Lung microvascular endothelial cell (primary cell): ENCODE data around the gene FOXD1. TPM values are rescaled to one million over a fixed set of nuclear protein-coding genes. Genes with fewer than 3 reads are reported as not detected.

Experiments used
- DNase-seq, 2 donors: peaks; one replicate each; pipeline versions ENCODE4 v3.0.0 to v3.0.0-alpha.2; 2010; ENCODE audit warnings: low read depth in 2 of 2
- total RNA-seq: library from RNA; depleted of rRNA; stranded (reverse); fragments of >200 nt; gene quantifications from 2 replicates; pipeline ENCODE4 v1.2.1, GENCODE V29; 2014

The FOXD1 gene
- total RNA-seq, 1 donor from 2014 or later = not detected

GRCh38 chr5:73441378-73441777, 7.2 kb downstream of the FOXD1 start:
- no peak for DNase-seq

DNA sequence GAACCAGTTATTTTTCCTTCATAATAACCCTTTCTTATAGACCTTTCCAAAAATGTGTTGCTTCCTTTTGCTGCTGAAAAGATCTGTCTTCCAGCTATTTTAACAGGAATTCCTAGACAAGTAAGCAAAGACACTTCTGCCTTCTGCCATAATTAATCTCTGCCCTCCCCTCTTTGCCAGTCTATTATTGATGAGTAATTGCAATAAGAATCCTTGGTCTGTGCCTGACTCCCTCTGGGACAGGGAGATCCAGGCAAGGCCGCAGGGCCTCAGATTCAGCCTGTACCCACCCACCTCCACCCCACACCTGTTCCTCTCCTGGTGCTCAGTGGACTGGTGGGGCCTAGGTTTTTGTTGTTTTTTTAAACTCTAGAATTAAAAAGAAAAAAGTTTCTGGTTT, 8.3 kb downstream of the FOXD1 start:
- DNase-seq = no peak

DNA sequence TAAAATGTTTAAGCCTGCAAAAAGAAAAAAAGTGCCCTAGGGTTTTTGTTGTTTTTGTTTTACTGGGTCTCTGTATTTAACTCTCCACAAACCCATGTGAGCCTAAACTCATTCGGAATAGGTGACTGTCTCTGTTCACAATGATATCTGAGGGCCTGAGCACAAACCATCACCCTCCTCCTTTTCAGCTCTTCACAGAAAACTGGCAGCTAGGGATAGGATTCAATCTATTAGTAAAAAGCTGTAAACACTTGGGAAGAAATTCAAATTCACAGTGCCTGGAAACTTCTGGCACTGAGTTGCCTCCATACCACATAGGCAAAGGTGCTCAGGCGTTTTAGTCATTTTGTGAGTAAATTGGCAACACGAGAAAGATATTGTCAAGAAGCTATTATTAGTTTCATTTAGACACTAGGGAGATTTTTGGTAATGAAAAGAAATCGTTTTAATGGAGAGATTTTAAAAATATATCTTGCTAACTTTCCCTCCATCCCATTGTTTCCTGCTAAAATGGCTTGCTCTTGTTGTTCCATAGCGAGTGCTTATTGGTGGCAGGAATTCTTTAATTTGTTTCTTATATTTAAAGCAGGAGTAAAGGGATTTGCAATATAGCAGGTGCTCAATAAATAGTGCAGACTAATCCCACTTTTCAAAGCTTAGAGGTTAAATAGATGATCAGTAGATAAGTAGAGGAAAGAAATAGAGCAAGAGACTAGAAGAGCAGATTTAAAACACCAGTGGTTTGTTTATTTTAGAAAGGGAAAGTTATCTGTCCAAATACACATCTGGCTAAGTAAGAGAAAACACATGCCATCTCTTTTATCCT, 9.7 kb downstream of the FOXD1 start:
- no peak for DNase-seq

DNA sequence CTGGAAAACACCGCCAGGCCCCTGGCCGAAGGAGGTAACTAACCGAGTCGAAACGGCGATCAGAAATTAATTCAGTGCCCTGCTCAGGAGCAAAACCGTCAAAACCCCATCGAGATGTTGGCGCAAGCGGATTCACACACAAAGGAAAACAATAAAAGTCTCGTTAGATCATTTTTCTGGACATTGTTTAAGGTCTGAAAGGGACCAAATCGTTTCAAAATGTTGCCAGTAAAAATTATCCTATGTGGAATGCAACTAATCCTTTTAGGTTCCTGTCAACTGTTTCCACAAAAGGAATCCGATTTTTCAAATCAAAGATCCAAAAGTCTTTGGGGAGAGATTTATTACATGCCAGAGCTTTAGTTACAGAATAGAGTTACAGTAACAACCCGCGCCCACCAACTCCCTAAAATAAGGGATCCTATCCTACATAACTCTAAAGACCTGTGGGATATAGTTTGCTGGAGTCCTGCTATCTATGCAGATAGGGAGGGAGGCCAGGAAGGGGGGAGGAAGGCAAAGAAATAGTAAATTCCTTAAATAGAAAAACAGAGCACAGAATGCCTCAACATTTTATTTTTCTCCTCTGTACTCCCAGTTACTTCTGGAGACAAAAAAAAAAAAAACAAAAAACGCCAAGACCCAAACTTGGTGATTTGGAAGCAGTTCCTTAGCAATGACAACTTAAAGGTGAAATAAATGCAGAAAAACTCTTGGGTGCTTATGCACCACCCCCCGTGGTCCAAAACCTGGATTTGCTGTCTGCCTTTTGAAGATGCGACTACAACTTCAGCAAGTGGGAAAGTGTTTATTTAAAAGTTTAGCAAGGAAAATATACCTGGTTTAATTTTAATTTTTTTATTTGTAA, 10.6 kb downstream of the FOXD1 start:
- DNase-seq = no peak

- peak; percentile 17 to 43 for DNase-seq
These were observed 11.3 kb downstream of the FOXD1 start for GRCh38 chr5:73437101-73437776.

DNA sequence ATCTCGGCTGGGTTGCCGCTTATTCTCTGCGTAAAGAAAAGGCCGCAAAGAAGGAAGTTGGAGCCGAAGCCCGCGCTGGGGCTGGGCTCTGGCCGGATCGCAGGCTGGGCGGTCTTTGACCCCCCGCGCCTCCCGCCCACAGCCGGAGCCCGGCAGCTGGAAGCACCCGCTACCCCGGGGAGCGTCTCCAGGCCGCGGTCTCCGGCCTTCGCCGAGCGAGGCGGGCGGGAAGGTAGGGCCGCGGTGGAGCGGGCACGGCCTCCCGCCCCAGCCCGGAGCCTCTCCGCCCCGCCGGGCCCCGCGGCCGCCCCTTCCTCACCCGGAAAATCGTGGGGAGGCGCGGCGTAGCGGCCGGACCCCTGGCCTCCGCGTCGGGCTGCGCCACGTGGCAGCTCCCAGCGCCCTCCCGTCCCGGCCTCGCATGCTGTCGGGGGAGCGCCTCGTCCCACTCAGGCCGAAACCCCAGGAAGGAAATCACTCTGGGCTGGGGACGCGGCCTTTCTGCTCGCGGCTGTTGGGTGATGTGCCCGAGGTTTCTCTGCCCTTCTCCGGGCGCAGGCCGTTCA, 12.0 kb downstream of the FOXD1 start:
- DNase-seq = no peak

DNA sequence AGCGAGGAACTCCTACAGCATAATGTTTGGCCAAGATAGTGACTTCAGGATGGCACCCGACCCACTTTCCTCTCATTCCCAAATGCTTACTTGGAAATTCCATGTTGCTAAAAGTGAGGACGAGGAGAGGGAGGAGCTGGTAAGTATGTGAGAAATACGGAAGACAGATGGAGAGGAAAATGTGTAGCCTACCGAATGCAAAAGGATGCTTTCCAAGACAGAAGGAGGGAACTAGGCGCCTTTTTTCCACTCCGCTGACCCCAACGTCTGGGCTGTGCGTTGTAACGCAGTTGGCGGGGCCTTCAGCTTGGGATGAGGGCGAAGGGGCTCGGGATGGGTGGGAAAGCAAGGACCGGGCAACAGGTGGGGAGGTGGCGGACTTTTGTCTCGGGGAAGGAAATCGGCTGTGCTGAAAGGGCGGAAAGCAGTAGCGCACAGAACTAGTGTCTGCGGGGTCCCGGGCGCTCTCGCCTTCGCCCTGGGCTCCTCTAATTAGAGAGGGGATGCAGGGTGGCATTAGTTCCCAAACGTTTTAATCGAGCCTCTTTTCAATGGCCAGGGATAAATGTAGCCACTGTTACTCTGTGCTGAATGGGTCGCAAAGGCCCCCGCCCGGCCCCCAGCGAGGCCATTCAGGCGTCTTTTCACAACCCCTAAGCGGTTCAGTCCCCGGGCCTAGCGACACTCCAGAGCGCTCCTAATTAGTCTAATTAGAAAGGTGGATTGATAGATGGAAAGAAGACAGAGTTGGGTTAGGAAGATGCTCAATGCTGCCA, 12.6 kb downstream of the FOXD1 start:
- DNase-seq = no peak

DNA sequence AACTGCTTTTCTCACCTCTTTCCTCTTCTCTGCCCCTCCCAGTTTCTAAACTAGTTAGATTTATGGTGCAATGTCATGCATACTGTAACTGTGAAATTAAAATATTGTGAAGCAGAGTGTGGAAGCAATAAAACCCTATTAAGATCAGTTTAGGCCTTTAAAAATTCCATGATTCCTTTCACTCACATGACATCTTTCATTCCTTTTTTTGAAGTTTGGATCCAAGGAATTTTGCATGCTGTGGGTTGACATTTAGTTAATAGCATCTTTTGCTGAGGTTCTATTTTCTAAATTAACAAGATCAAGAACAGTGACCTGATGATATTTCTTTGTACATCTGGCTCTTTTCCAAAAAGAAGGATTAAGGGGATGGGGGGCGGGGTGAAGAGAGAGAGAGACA, 13.7 kb downstream of the FOXD1 start:
- DNase-seq = no peak

GRCh38 chr5:73434461-73434860, 14.1 kb downstream of the FOXD1 start:
- DNase-seq = no peak

DNA sequence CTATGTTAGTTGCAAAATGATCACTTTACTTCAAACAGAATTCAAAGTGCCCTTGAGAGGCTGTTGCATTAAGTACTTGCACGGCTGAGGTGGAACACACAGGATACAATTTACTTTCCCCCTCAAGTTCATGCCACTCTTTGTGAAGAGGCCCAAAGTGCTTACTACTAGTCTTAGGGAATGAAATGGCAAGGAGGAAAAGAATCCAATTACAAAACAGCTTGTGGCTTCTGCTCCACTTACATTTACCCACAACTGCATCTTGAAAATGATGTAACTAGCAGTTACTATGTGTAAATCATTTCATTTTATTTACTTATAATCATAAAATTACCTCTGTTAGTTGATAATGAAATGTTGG, 14.6 kb downstream of the FOXD1 start:
- DNase-seq = no peak

DNA sequence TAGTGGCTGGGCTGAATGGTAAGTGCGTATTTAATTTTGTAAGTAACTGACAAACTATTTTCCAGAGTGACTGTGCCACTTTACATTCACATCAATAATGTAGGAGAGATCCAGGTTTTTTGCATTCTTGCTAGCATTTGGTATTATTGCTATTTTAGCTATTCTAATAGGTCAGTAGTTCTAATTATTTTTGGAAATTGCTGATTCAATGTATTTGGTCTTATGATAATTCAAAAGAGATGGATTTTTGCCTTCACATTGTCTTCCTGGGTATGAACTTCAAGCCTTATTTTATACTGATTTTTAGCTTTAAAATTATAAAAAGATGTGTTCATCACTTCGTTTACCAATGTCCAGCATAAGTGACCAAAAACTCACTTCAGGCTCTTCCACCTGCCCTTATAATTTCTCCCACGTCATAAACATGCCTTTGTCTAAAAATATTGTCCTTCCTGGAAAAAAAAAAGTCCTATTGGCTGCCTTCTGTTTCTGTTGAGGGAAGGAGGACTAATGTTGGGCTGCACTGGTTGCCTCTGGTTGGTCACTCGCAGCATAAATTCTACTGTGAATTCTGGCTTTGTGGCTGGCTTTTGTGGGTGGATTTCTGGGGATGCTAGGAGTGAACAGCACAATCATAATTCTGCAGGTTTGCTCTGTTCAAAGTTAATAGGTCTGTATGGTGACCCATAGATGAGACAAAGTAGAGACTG, 15.2 kb downstream of the FOXD1 start:
- no peak for DNase-seq

DNA sequence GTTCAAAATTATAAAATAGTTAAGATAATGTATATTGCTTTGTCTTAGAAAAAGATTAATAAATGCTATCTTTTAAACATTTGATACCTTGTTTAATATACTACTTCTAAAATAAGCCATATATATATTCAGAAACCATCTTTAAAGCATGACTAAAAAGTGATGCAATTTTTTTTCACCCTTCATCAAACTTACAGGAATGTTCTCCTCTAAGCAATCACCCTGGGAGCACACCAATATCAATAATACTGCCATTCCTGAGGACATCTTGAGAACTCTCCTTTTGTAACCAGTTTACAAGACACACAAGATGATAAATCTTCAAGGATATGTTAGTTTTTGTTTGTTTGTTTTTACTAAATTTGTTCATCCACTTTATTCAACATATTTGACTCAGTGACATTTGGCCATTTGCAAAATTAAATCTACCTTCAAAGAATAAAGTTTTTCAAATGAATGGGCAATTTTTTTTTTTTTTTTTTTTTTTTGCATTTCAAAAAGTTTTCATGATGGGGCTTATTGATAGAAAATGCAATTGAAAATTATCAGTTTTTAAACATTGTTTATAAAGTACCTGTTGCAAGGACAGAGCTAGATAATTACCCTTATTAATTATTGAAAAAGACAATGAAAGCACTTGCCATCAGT, 17.2 kb downstream of the FOXD1 start:
- no peak for DNase-seq

- DNase-seq = no peak
These were observed 22.5 kb downstream of the FOXD1 start for GRCh38 chr5:73426034-73426433.

DNA sequence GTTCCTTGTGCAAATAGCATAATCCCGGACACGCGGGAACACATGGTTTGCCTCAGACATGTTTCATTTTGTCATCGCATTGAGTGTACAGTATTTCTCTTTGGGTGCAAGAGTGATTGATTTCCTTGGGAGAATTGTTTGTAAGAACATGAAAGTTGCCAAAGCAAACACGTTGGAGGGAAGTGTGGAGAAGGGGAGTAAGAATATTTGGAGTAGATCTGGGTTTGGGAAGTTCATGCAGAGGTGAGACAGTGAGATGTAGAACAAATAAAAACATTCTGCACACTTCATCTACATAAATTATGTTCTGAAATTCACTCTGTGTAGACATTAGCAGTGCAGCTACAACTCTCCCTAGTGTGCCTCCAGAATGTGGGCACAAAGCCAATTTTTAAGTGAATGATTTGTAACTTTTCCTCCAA, 24.0 kb downstream of the FOXD1 start:
- DNase-seq = no peak

DNA sequence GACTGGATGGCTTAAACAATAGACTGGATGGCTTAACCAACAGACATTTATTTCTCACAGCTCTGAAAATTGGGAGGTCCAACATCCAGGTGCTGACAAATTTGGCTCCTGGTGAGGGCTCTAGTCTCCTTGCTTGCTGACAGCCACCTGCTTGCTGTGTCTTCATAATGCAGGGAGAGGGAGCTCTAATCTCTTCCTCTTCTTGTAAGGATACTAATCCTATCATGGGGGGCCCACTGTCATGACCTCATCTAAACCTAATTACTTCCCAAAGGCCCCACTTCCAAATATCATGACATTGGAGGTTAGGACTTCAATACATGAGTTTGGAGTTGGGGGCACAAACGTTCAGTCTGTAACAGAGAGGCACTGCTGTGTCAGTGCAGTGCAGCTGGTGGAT, 26.4 kb downstream of the FOXD1 start:
- no peak for DNase-seq

- DNase-seq = no peak
These were observed 27.9 kb downstream of the FOXD1 start for GRCh38 chr5:73420666-73421065.

GRCh38 chr5:73419465-73420390, 28.8 kb downstream of the FOXD1 start:
- DNase-seq = peak in 1 of 2 donors; percentile 52

GRCh38 chr5:73419117-73419464, 29.5 kb downstream of the FOXD1 start:
- DNase-seq = no peak

DNA sequence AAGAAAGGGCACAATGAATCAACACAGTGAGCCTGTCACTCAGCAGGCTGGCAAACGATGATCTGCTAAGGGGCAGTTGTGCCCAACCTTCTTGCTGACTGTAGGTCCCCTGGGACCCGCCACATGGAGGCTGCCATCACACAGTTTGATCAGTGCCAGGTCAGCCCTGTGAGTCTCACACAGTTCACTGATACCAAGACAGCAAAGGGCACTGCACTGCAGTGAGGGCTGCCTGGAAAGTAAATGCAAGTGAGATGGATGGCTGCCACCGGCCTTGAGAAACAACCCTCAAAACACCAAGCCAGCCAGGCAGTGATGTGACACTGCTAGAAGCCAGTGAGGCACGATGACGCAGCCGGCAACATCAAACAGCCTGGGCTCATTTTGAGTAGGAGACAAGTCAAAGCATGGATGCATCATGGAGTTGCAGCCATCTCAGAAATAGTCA, 30.3 kb downstream of the FOXD1 start:
- no peak for DNase-seq
